Panc1 (cell line): ENCODE measurements around the gene UBQLN1. TPM values are rescaled to one million over a fixed set of nuclear protein-coding genes. Genes with fewer than 3 reads are reported as not detected.

ENCODE experiments used
- ATAC-seq: fragments of 200-7000 bp; cut with Tn5 transposase; 2 replicates; pipeline ENCODE4 v1.9.1; 2020; ENCODE audit warnings: mild to moderate bottlenecking, moderate library complexity
- BruUV-seq: library from RNA; stranded (reverse); fragments of 400-500 nt; replicated peaks from 2 replicates; lab custom pipeline; 2021; lab: Mats Ljungman, UMichigan
- CTCF ChIA-PET: fragments of 300-600 bp; sonication (Branson Sonifier 250); formaldehyde crosslinking; loops from one replicate; lab custom pipeline; 2022; ENCODE audit warnings: antibody characterized with exemption; lab: Charles Lee
- POLR2A ChIA-PET: fragments of 300-600 bp; sonication (Branson Sonifier 250); formaldehyde crosslinking; loops from one replicate; lab custom pipeline; 2022; ENCODE audit warnings: antibody characterized with exemption; lab: Charles Lee
- DNase-seq: peaks from one replicate; pipeline ENCODE4 v3.0.0-alpha.2; 2010; ENCODE audit warnings: low read depth, low spot score
- H3K27ac ChIP-seq: 2 replicates; pipeline ENCODE4 v1.5.1; 2011; ENCODE audit warnings: mild to moderate bottlenecking, low read length, inconsistent platforms
- H3K27me3 ChIP-seq: fragments of 200-500 bp; sonication (Bioruptor generic); 2 replicates; pipeline ENCODE4 v1.6.0; 2014; ENCODE audit warnings: low read length, inconsistent platforms; ENCODE audit not compliant: control insufficient read depth, insufficient read depth
- H3K36me3 ChIP-seq: fragments of 200-500 bp; sonication (Bioruptor generic); 2 replicates; pipeline ENCODE4 v1.5.1; 2014; ENCODE audit warnings: inconsistent platforms, mild to moderate bottlenecking, low read length, moderate library complexity; ENCODE audit not compliant: control insufficient read depth, insufficient read depth
- H3K4me1 ChIP-seq: 2 replicates; pipeline ENCODE4 v1.5.1; 2011; ENCODE audit warnings: inconsistent platforms, mild to moderate bottlenecking, low read length, moderate library complexity; ENCODE audit not compliant: control insufficient read depth, insufficient read depth
- H3K4me3 ChIP-seq, 2 experiments: 2 replicates each; pipeline ENCODE4 v1.5.1; 2011 to 2012; ENCODE audit warnings: low read depth in 2 of 2, low read length in 2 of 2, mild to moderate bottlenecking in 2 of 2, inconsistent platforms in 1 of 2, moderate library complexity in 1 of 2
- H3K9me3 ChIP-seq: fragments of 200-500 bp; sonication (Bioruptor generic); 2 replicates; pipeline ENCODE4 v1.5.1; 2014; ENCODE audit warnings: low read depth, mild to moderate bottlenecking, inconsistent platforms, low read length, moderate library complexity; ENCODE audit not compliant: control insufficient read depth, insufficient read depth
- CTCF ChIP-seq: fragments of 450-650 bp; IDR thresholded peaks from 2 replicates; pipeline ENCODE4 v1.5.1; 2017; ENCODE audit warnings: mild to moderate bottlenecking
- POLR2AphosphoS5 ChIP-seq: IDR thresholded peaks from 2 replicates; pipeline ENCODE4 v1.6.1; 2012; ENCODE audit warnings: mild to moderate bottlenecking, low read depth, low read length, moderate library complexity
- REST ChIP-seq, 2 experiments: IDR thresholded peaks; 2 replicates each; pipeline ENCODE4 v1.6.1; 2011 to 2012; ENCODE audit warnings: low read depth in 2 of 2, control low read depth in 1 of 2, low read length in 1 of 2, mild to moderate bottlenecking in 1 of 2, moderate library complexity in 1 of 2; ENCODE audit not compliant: insufficient read depth in 1 of 2
- SIN3A ChIP-seq: IDR thresholded peaks from 2 replicates; pipeline ENCODE4 v1.6.1; 2012; ENCODE audit warnings: low read depth, mild to moderate bottlenecking, low read length, moderate library complexity, borderline replicate concordance; ENCODE audit not compliant: insufficient read depth
- TCF7L2 ChIP-seq: IDR thresholded peaks from 2 replicates; pipeline ENCODE4 v1.6.1; 2011; ENCODE audit warnings: mild to moderate bottlenecking, low read depth, low read length, inconsistent platforms
- in situ Hi-C: cut with HindIII; loops from 2 replicates; pipeline ENCODE4 v1.10.0; 2016; ENCODE audit warnings: low sequenced_read_pairs, low pct_unique_long_range_greater_than_20kb
- intact Hi-C: fragments of 100-400 bp; cut with micrococcal nuclease; formaldehyde crosslinking; loops from one replicate; pipeline ENCODE4 v1.10.0; 2022; ENCODE audit not compliant: unreplicated experiment
- total RNA-seq: library from RNA; stranded (reverse); gene quantifications from one replicate; pipeline ENCODE4 v1.2.1, GENCODE V29; 2021; ENCODE audit not compliant: unreplicated experiment

The UBQLN1 gene
- total RNA-seq, 1 experiment from 2014 or later: 92.8 TPM

- TF ChIP-seq CTCF (peak; percentile 48), REST (IDR thresholded peaks at IDR 0.05; ENCODE audit: insufficient read depth in 1 of 2, low read depth in 2 of 2, low read length in 1 of 2) (no peak), POLR2AphosphoS5 (no peak), SIN3A (no peak)
- H3K9me3 ChIP-seq: no peaks in the 10 kb centered on the region
- no peaks in the 10 kb centered on the region; the same call in 1 of the 2 replicates for H3K36me3 ChIP-seq
- no peak for DNase-seq
- no peaks in the 10 kb centered on the region for H3K27me3 ChIP-seq
- TSS peak; percentile 90 for BruUV-seq
- H3K4me3 ChIP-seq: peak overlapping the region; percentile 85 to 92
- ATAC-seq: peak; percentile 62
- in situ Hi-C loops: no loop called here
- intact Hi-C loops: no loop called here
- peak overlapping the region; percentile 78 for H3K27ac ChIP-seq
- POLR2A ChIA-PET: no interaction called here
- H3K4me1 ChIP-seq: peaks cover 2% of the 10 kb centered on the region
- CTCF ChIA-PET: no interaction called here
These were observed 879 bp upstream of the UBQLN1 start for GRCh38 chr9:83708515-83709158.

- H3K4me3 ChIP-seq: peak overlapping the region; percentile 85 to 92
- H3K27ac ChIP-seq: peak overlapping the region; percentile 78
- in situ Hi-C loops: no loop called here
- ATAC-seq (peak; percentile 90), DNase-seq (peak; percentile 8)
- H3K36me3 ChIP-seq: no peaks in the 10 kb centered on the region; the same call in 1 of the 2 replicates
- H3K9me3 ChIP-seq: no peaks in the 10 kb centered on the region
- POLR2A ChIA-PET: interaction anchor here (1.0 kb wide), 1 partner anchor 240 kb away, joined by 3 read pairs; no protein-coding TSS in a partner anchor
- intact Hi-C loops: no loop called here
- H3K27me3 ChIP-seq: no peaks in the 10 kb centered on the region
- CTCF ChIA-PET: no interaction called here
- peaks cover 10% of the 10 kb centered on the region for H3K4me1 ChIP-seq
- TF ChIP-seq TCF7L2 (no peak), POLR2AphosphoS5 (no peak), REST (IDR thresholded peaks at IDR 0.05; ENCODE audit: insufficient read depth in 1 of 2, low read depth in 2 of 2, low read length in 1 of 2) (no peak), SIN3A (no peak), CTCF (no peak)
- no TSS peak for BruUV-seq
These were observed 315 bp downstream of the UBQLN1 start for GRCh38 chr9:83707518-83707767.
